RPMI7951 (cell line): ENCODE data around the gene CBLN2. TPM values are rescaled to one million over a fixed set of nuclear protein-coding genes. Genes with fewer than 3 reads are reported as not detected.

Experiments
- DNase-seq: peaks from one replicate; pipeline ENCODE4 v3.0.0-alpha.2; 2012; ENCODE audit warnings: low read depth
- total RNA-seq: library from RNA; depleted of rRNA; stranded (reverse); fragments of >200 nt; shearing (Covaris generic); gene quantifications from 2 replicates; pipeline ENCODE4 v1.2.3, GENCODE V29; 2014; rRNA removed

Gene CBLN2
- not detected in 2 replicates for total RNA-seq

GRCh38 chr18:72544092-72544886 lies at the start of gene CBLN2:
Gene CBLN2 (minus strand): TSS chr18:72544342. CDS start chr18:72542160, 2,182 bp downstream.
- peak; percentile 31 for DNase-seq

GRCh38 chr18:72588360-72588759 lies 44.2 kb upstream of the CBLN2 start:
- DNase-seq = no peak

- no peak for DNase-seq
Measured at GRCh38 chr18:72584787-72585186, 40.6 kb upstream of the CBLN2 start.

GRCh38 chr18:72581976-72582375 lies 37.8 kb upstream of the CBLN2 start:
- DNase-seq = no peak

GRCh38 chr18:72572896-72573295 lies 28.8 kb upstream of the CBLN2 start:
- DNase-seq = no peak

- DNase-seq = no peak
Measured at GRCh38 chr18:72566290-72566689, 22.1 kb upstream of the CBLN2 start.

GRCh38 chr18:72555968-72556367 lies 11.8 kb upstream of the CBLN2 start:
- DNase-seq = no peak

GRCh38 chr18:72555101-72555500 lies 11.0 kb upstream of the CBLN2 start:
- DNase-seq = no peak

- no peak for DNase-seq
Measured at GRCh38 chr18:72543357-72544055, 636 bp downstream of the CBLN2 start.

GRCh38 chr18:72542984-72543356 lies 1.2 kb downstream of the CBLN2 start:
- no peak for DNase-seq

GRCh38 chr18:72542342-72542741 lies 1.8 kb downstream of the CBLN2 start:
- no peak for DNase-seq

- DNase-seq = no peak
Measured at GRCh38 chr18:72541871-72542332, 2.2 kb downstream of the CBLN2 start.

- no peak for DNase-seq
Measured at GRCh38 chr18:72539901-72540300, 4.2 kb downstream of the CBLN2 start.

- no peak for DNase-seq
Measured at GRCh38 chr18:72530622-72531021, 13.5 kb downstream of the CBLN2 start.

- no peak for DNase-seq
Measured at GRCh38 chr18:72504866-72505265, 39.3 kb downstream of the CBLN2 start.

- no peak for DNase-seq
Measured at GRCh38 chr18:72502671-72503431, 41.3 kb downstream of the CBLN2 start.

GRCh38 chr18:72492497-72492896 lies 51.6 kb downstream of the CBLN2 start:
- no peak for DNase-seq
